Lung (tissue), 16 donors: Measurements from ENCODE around the gene CACNA1I. TPM values are rescaled to one million over a fixed set of nuclear protein-coding genes. Genes with fewer than 3 reads are reported as not detected.
A peak's percentile ranks its signal among the peaks of the same experiment; 100 is the strongest.
"Not testable (repeated sequence)": the region's sequence is repeated elsewhere in the genome, so short reads cannot be mapped to it uniquely, and the experiment has no call there.

Experiments
- ATAC-seq: fragments of 200-7000 bp; cut with Tn5 transposase; one replicate; pipeline ENCODE4 v1.9.1; 2020; ENCODE audit warnings: moderate number of reproducible peaks; ENCODE audit not compliant: insufficient read depth, low FRiP score
- DNase-seq, 3 donors: peaks; one replicate each; pipeline ENCODE4 v3.0.0-alpha.2; 2013 to 2017
- H3K27ac ChIP-seq, 2 donors: one replicate each; pipeline ENCODE4 v1.5.1; 2013; ENCODE audit warnings: mild to moderate bottlenecking in 2 of 2, moderate library complexity in 2 of 2, control low read depth in 1 of 2, inconsistent platforms in 1 of 2, low read depth in 1 of 2, low read length in 1 of 2
- H3K27me3 ChIP-seq, 3 donors: one replicate each; pipeline ENCODE4 v1.5.1; 2013; ENCODE audit warnings: low read length in 2 of 3; ENCODE audit not compliant: control insufficient read depth in 3 of 3, insufficient read depth in 3 of 3
- H3K36me3 ChIP-seq, 4 donors: one replicate each; pipeline ENCODE4 v1.5.1; 2013; ENCODE audit warnings: low read length in 4 of 4, mild to moderate bottlenecking in 1 of 4, moderate library complexity in 1 of 4; ENCODE audit not compliant: control insufficient read depth in 4 of 4, insufficient read depth in 4 of 4
- H3K4me1 ChIP-seq, 5 donors: one replicate each; pipeline ENCODE4 v1.5.1; 2013; ENCODE audit warnings: low read length in 5 of 5, mild to moderate bottlenecking in 2 of 5, moderate library complexity in 1 of 5; ENCODE audit not compliant: control insufficient read depth in 5 of 5, insufficient read depth in 5 of 5
- H3K4me3 ChIP-seq: one replicate; pipeline ENCODE4 v1.5.1; 2013; ENCODE audit warnings: mild to moderate bottlenecking, control low read depth, moderate library complexity
- H3K9ac ChIP-seq, 2 donors: one replicate each; pipeline ENCODE4 v1.5.1; 2013; ENCODE audit warnings: low read length in 2 of 2, control low read depth in 1 of 2; ENCODE audit not compliant: insufficient read depth in 1 of 2
- H3K9me3 ChIP-seq, 4 donors: one replicate each; pipeline ENCODE4 v1.5.1; 2013; ENCODE audit warnings: low read length in 3 of 4, mild to moderate bottlenecking in 1 of 4, moderate library complexity in 1 of 4; ENCODE audit not compliant: control insufficient read depth in 4 of 4, insufficient read depth in 3 of 4
- WGBS, 2 donors: extraction: QIAGEN DNeasy Blood & Tissue Kit; methylation state at CpG; one replicate each; pipeline ENCODE4 v1.1.7; 2013; 5-methylcytosine and 5-hydroxymethylcytosine counted together
- long read RNA-seq, 5 donors: transcript quantifications; one replicate each; lab custom pipeline, GENCODE V29; 2026
- polyA plus RNA-seq, 2 donors: library from polyadenylated mRNA; stranded (reverse); fragments of 200-250 nt; gene quantifications; one replicate each; pipeline ENCODE4 v1.2.1, GENCODE V29; 2013
- total RNA-seq, 2 donors: library from RNA; depleted of rRNA in 1 of 2; stranded (reverse); fragments of >200 nt in 1 of 2; gene quantifications; one replicate each; pipeline ENCODE4 v1.2.1, GENCODE V29; 2014 to 2021
- TF ChIP-seq, protein P1 (sequence below): IDR thresholded peaks from 2 replicates; pipeline ENCODE4 v1.5.1; 2012; ENCODE audit warnings: mild to moderate bottlenecking; ENCODE audit errors: control extremely low read depth, extremely low read depth
- donor health status: control.
- donor health status: control.
- donor health status: Bipolar disorder and iron deficiency.
- donor health status: healthy.
- donor health status: DM: yes; HTN: yes; CAD: no.

The CACNA1I gene
- under 1 TPM; 0.15 to 0.17 TPM for total RNA-seq
- under 1 TPM; 0.07 to 0.22 TPM for polyA plus RNA-seq
- long read RNA-seq, donor 1, result 0 reads
- long read RNA-seq, donor 2, result 0 reads
- long read RNA-seq, donor 3, result 0 reads
- long read RNA-seq, donor 4, result 0 reads
- long read RNA-seq, donor 5, result 0 reads

DNA sequence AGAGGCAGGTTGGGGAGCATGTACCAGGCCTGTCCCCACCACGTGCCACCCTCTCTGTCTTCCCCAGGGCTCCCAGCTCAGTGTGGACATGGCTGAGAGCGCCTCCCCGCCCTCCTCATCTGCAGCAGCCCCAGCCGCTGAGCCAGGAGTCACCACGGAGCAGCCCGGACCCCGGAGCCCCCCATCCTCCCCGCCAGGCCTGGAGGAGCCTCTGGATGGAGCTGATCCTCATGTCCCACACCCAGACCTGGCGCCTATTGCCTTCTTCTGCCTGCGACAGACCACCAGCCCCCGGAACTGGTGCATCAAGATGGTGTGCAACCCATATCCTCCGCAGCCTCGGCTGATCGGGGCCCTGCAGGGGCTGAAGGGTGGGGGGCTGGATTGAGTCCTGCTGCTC lies at the start of gene CACNA1I:
Gene CACNA1I, plus strand, starts transcription at position 89 of the 400 bp plus-strand sequence. Its CDS starts 0 bp downstream, at position 89.
- Histone ChIP-seq H3K27ac (no peak within 1 kb of the TSS), H3K9me3 (peaks cover 0 to under 1% (median 0%) of the 10 kb centered on the region in 4 donors), H3K36me3 (no peaks in the 10 kb centered on the region), H3K9ac (no peak within 1 kb of the TSS), H3K4me3 (no peak within 1 kb of the TSS), H3K4me1 (no peaks in the 10 kb centered on the region), H3K27me3 (peaks cover 0 to 2% (median 0%) of the 10 kb centered on the region in 3 donors)
- WGBS, 2 donors, result 80 to 82% methylated on average over 14 of the region's 14 CpGs
- ATAC-seq (no peak), DNase-seq (no peak)
- TF ChIP-seq, protein P1, sequence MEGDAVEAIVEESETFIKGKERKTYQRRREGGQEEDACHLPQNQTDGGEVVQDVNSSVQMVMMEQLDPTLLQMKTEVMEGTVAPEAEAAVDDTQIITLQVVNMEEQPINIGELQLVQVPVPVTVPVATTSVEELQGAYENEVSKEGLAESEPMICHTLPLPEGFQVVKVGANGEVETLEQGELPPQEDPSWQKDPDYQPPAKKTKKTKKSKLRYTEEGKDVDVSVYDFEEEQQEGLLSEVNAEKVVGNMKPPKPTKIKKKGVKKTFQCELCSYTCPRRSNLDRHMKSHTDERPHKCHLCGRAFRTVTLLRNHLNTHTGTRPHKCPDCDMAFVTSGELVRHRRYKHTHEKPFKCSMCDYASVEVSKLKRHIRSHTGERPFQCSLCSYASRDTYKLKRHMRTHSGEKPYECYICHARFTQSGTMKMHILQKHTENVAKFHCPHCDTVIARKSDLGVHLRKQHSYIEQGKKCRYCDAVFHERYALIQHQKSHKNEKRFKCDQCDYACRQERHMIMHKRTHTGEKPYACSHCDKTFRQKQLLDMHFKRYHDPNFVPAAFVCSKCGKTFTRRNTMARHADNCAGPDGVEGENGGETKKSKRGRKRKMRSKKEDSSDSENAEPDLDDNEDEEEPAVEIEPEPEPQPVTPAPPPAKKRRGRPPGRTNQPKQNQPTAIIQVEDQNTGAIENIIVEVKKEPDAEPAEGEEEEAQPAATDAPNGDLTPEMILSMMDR, result no peak

DNA sequence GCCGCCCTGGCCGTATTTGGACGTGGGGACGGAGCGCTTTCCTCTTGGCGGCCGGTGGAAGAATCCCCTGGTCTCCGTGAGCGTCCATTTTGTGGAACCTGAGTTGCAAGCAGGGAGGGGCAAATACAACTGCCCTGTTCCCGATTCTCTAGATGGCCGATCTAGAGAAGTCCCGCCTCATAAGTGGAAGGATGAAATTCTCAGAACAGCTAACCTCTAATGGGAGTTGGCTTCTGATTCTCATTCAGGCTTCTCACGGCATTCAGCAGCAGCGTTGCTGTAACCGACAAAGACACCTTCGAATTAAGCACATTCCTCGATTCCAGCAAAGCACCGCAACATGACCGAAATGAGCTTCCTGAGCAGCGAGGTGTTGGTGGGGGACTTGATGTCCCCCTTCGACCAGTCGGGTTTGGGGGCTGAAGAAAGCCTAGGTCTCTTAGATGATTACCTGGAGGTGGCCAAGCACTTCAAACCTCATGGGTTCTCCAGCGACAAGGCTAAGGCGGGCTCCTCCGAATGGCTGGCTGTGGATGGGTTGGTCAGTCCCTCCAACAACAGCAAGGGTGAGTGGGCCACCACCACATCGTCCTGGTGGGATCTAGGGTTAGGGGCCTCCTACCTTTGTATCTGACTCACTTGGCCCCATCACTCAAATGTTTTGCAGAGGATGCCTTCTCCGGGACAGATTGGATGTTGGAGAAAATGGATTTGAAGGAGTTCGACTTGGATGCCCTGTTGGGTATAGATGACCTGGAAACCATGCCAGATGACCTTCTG lies 49.3 kb upstream of the CACNA1I start:
- H3K4me3 ChIP-seq, result peak overlapping the region; percentile 97
- not testable (repeated sequence) for DNase-seq, H3K27me3 ChIP-seq, ATAC-seq, H3K9me3 ChIP-seq
- WGBS, 2 donors, result 2 to 6% methylated on average over 28 of the region's 28 CpGs
- peak overlapping the region; percentile 53 to 76 for H3K9ac ChIP-seq
- H3K4me1 ChIP-seq, result peaks cover 0 to 48% (median 20%) of the 10 kb centered on the region in 5 donors
- H3K27ac ChIP-seq, result peak overlapping the region; percentile 99 to 100
- H3K36me3 ChIP-seq, result peaks cover 6 to 46% (median 35%) of the 10 kb centered on the region in 4 donors

DNA sequence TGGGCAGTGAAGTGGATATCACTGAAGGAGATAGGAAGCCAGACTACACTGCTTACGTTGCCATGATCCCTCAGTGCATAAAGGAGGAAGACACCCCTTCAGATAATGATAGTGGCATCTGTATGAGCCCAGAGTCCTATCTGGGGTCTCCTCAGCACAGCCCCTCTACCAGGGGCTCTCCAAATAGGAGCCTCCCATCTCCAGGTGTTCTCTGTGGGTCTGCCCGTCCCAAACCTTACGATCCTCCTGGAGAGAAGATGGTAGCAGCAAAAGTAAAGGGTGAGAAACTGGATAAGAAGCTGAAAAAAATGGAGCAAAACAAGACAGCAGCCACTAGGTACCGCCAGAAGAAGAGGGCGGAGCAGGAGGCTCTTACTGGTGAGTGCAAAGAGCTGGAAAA lies 48.5 kb upstream of the CACNA1I start:
- 11 to 26% methylated on average over 3 to 5 of the region's 5 CpGs for WGBS, 2 donors
- DNase-seq, H3K9me3 ChIP-seq, ATAC-seq, H3K27me3 ChIP-seq: not testable (repeated sequence)
- peaks cover 6 to 46% (median 35%) of the 10 kb centered on the region in 4 donors for H3K36me3 ChIP-seq
- peak overlapping the region; percentile 97 for H3K4me3 ChIP-seq
- H3K4me1 ChIP-seq, result peaks cover 0 to 48% (median 20%) of the 10 kb centered on the region in 5 donors
- peak overlapping the region in 1 of 2 donors; percentile 15 for H3K27ac ChIP-seq
- H3K9ac ChIP-seq, result peak overlapping the region in 1 of 2 donors; percentile 53

DNA sequence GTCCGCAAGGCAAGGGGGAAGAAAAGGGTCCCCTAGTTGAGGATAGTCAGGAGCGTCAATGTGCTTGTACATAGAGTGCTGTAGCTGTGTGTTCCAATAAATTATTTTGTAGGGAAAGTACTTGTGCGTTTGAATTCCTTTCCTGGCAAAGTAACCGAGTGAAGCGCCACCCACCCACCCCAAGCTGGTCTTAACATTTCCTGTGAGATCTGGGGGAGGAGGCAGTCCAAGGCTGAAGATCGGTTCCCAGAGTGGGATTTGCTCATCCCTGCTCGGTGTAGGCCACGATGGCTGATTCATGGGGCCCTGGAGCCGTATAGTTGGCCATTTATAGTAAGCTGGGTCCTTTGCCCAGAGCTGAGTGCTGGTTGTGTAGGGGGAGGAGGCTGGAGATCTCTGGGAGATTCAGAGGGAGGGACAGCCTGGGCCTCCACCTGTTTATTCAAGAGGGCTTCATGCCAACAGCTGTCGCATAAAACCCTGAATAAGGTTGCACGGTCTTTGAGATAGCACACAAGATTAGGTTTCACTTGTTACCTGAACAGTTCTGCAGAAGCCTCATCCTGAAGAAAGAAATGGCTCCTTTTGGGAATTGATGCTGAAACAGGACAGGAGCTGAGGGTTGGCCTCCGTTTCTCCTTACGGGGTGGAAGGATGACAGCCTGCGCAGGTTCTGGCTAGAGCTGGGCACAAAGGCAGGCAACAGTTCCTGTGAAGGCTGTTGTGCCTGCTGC lies 47.8 kb upstream of the CACNA1I start:
- H3K4me3 ChIP-seq, result peak overlapping the region; percentile 1
- H3K4me1 ChIP-seq, result peaks cover 0 to 51% (median 22%) of the 10 kb centered on the region in 5 donors
- H3K27ac ChIP-seq, result peak overlapping the region; percentile 18 to 27
- WGBS, 2 donors, result 18 to 31% methylated on average over 14 of the region's 14 CpGs
- no peaks in the 10 kb centered on the region for H3K9me3 ChIP-seq
- no peaks in the 10 kb centered on the region for H3K27me3 ChIP-seq
- peak in 1 of 3 donors; percentile 17 for DNase-seq
- peaks cover 6 to 46% (median 34%) of the 10 kb centered on the region in 4 donors for H3K36me3 ChIP-seq
- no peak for ATAC-seq
- TF ChIP-seq, protein P1, result no peak
- H3K9ac ChIP-seq, result peak overlapping the region in 1 of 2 donors; percentile 20
